ENCODE results near the gene MC4R.
"Not testable (repeated sequence)": the region's sequence is repeated elsewhere in the genome, so short reads cannot be mapped to it uniquely, and the experiment has no call there.

MC4R gene

GRCh38 chr18:60372596-60372995 lies at the start of gene MC4R:
MC4R (minus strand) TSS chr18:60372775; CDS start chr18:60372349, 426 bp downstream.
- H3K9me3 Mint-ChIP-seq, result no peaks in the 10 kb centered on the region
- no peak for DNase-seq
- no peak within 1 kb of the TSS for H3K27ac Mint-ChIP-seq
- H3K4me1 Mint-ChIP-seq (ENCODE audit: low read depth), result no peaks in the 10 kb centered on the region
- no peaks in the 10 kb centered on the region for H3K36me3 Mint-ChIP-seq (ENCODE audit: low read depth)
- H3K4me3 Mint-ChIP-seq, result no peak within 1 kb of the TSS
- no peaks in the 10 kb centered on the region for H3K27me3 Mint-ChIP-seq

DNA sequence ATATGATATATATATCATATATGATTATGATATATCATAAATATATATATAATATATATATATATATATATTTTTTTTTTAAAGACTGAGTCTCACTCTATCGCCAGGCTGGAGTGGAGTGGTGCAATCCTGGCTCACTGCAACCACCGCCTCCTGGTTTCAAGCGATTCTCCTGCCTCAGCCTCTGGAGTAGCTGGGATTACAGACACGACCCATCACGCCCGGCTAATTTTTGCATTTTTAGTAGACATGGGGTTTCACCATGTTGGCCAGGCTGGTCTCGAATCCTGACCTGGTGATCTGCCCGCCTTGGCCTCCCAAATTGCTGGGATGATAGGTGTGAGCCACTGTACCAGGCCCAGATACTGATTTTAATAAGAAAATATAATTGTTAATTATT lies 49.7 kb upstream of the MC4R start:
- H3K27ac Mint-ChIP-seq; H3K27me3 Mint-ChIP-seq; H3K4me3 Mint-ChIP-seq; H3K36me3 Mint-ChIP-seq (ENCODE audit: low read depth); H3K9me3 Mint-ChIP-seq; H3K4me1 Mint-ChIP-seq (ENCODE audit: low read depth); DNase-seq: not testable (repeated sequence)

GRCh38 chr18:60421356-60422118 lies 49.0 kb upstream of the MC4R start:
- Mint-ChIP-seq H3K27ac (no peak overlapping the region), H3K4me1 (ENCODE audit: low read depth) (no peaks in the 10 kb centered on the region), H3K27me3 (no peaks in the 10 kb centered on the region), H3K9me3 (peaks cover 4% of the 10 kb centered on the region), H3K36me3 (ENCODE audit: low read depth) (no peaks in the 10 kb centered on the region), H3K4me3 (no peak overlapping the region)
- no peak for DNase-seq

DNA sequence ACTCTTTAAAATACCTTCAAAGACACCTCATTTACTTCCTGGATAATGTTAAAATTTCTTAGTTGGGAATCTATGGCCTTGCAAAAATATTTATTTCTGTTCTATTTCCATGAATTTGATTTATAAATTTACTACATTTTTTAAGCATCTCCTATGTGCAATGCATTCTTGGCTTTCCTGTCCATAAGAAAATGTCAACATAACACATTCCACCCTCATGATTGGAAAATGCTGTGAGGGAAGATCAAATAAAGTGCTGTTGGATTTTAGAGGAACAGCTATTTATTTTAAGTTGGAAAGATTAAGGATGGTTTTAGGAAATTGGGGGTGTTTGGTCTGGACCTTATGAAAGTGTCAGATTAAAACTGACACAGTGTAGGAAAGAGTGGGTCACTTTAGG lies 45.4 kb upstream of the MC4R start:
- Mint-ChIP-seq H3K9me3 (no peaks in the 10 kb centered on the region), H3K27ac (no peak overlapping the region), H3K4me3 (no peak overlapping the region), H3K4me1 (ENCODE audit: low read depth) (no peaks in the 10 kb centered on the region), H3K36me3 (ENCODE audit: low read depth) (no peaks in the 10 kb centered on the region), H3K27me3 (no peaks in the 10 kb centered on the region)
- no peak for DNase-seq

- H3K36me3 Mint-ChIP-seq (ENCODE audit: low read depth), result no peaks in the 10 kb centered on the region
- no peaks in the 10 kb centered on the region for H3K27me3 Mint-ChIP-seq
- DNase-seq, result no peak
- no peak overlapping the region for H3K27ac Mint-ChIP-seq
- H3K9me3 Mint-ChIP-seq, result no peaks in the 10 kb centered on the region
- H3K4me1 Mint-ChIP-seq (ENCODE audit: low read depth), result no peaks in the 10 kb centered on the region
- H3K4me3 Mint-ChIP-seq, result no peak overlapping the region
These were observed 41.5 kb upstream of the MC4R start for GRCh38 chr18:60413944-60414547.

DNA sequence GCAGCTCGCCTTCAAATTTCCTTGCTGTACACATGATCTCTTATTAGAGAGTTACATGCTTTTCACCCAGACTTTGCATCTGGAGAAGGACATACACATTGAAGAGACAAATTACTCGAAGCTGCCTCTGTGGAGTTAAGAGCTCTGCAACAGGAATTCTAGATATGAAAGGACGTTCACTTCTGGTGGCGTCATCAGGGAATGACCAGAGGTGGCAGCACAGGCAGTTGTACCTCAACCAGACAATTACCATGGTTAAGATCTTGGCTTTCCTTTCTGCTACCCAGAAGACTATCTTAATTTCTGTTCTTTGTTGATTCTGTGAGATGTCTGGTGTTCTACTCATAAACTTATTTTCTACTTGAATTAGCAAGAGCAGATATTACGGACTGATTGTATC lies 39.1 kb upstream of the MC4R start:
- Mint-ChIP-seq H3K27me3 (no peaks in the 10 kb centered on the region), H3K27ac (no peak overlapping the region), H3K36me3 (ENCODE audit: low read depth) (no peaks in the 10 kb centered on the region), H3K4me3 (no peak overlapping the region), H3K9me3 (no peaks in the 10 kb centered on the region), H3K4me1 (ENCODE audit: low read depth) (no peaks in the 10 kb centered on the region)
- no peak for DNase-seq

DNA sequence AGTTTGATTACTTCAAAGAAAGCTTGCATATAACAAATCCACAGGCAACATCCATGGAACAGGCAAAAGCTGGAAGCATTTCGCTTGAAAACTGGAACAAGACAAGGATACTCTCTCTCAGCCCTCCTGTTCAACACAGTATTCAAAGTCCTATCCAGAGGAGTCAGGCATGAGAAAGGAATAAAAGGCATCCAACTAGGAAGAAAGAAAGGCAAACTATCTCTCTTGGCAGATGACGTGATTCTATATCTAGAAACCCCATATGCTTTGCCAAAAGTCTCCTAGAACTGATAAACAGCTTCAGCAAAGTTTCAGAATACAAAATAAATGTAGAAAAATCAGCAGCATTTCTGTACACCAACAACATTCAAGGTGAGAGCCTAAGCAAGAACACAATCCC lies 34.1 kb upstream of the MC4R start:
- H3K4me3 Mint-ChIP-seq, result no peak overlapping the region
- H3K9me3 Mint-ChIP-seq, result no peaks in the 10 kb centered on the region
- no peaks in the 10 kb centered on the region for H3K36me3 Mint-ChIP-seq (ENCODE audit: low read depth)
- no peaks in the 10 kb centered on the region for H3K27me3 Mint-ChIP-seq
- no peak for DNase-seq
- H3K4me1 Mint-ChIP-seq (ENCODE audit: low read depth), result no peaks in the 10 kb centered on the region
- H3K27ac Mint-ChIP-seq, result no peak overlapping the region

DNA sequence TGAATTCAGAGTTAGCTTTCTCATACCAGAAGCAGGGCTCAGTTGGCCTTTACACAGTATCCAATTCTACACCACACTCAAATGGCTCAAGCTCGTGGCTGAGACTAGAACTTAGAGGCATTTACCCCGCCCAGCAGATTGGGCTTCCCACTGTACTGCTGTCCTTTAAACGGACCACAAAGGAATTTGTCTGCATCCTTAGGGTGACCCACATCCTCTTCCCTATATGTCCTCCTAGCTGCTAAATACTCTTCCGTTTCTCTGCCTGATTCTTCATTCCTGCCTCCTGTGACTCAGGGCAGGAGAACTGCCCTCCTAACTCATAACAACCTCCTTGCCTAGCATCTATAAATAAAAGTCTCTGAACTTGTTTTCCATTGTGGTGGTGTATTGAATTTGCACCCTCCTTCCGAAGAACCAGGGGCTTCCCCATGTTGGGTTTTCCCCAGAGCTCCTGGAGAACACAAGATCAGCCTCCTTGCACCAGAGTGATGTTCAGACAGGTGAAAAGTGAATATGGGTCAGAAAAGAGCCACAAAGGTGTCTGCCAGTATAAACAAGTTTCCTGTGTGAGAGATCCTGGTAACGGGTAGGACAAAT lies 32.0 kb upstream of the MC4R start:
- Mint-ChIP-seq H3K4me3 (no peak overlapping the region), H3K9me3 (no peaks in the 10 kb centered on the region), H3K4me1 (ENCODE audit: low read depth) (no peaks in the 10 kb centered on the region), H3K27ac (no peak overlapping the region), H3K27me3 (no peaks in the 10 kb centered on the region), H3K36me3 (ENCODE audit: low read depth) (no peaks in the 10 kb centered on the region)
- no peak for DNase-seq

DNA sequence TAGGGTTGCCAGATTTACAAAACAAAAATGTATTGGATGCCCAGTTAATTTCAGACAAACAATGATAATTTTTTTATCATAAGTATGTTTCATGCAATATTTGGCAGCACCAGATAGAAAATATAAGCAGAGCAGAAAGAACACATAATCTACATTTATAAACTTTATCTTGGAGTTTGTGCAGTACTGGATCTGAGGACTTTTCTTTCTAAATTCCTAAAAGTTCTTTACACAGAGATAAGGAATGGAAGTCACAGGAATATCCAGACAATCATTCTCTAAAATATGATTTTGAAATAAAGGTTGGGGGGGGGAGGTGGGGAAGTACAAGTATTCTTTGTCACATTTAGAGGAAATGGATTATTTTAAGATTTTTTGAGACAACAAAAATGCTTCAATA lies 28.8 kb upstream of the MC4R start:
- Mint-ChIP-seq H3K36me3 (ENCODE audit: low read depth) (no peaks in the 10 kb centered on the region), H3K27me3 (no peaks in the 10 kb centered on the region), H3K4me3 (no peak overlapping the region), H3K4me1 (ENCODE audit: low read depth) (no peaks in the 10 kb centered on the region), H3K27ac (no peak overlapping the region), H3K9me3 (no peaks in the 10 kb centered on the region)
- no peak for DNase-seq

GRCh38 chr18:60391571-60392226 lies 19.1 kb upstream of the MC4R start:
- no peaks in the 10 kb centered on the region for H3K36me3 Mint-ChIP-seq (ENCODE audit: low read depth)
- H3K4me1 Mint-ChIP-seq (ENCODE audit: low read depth), result no peaks in the 10 kb centered on the region
- no peak overlapping the region for H3K27ac Mint-ChIP-seq
- H3K27me3 Mint-ChIP-seq, result no peaks in the 10 kb centered on the region
- H3K4me3 Mint-ChIP-seq, result no peak overlapping the region
- no peaks in the 10 kb centered on the region for H3K9me3 Mint-ChIP-seq
- no peak for DNase-seq

DNA sequence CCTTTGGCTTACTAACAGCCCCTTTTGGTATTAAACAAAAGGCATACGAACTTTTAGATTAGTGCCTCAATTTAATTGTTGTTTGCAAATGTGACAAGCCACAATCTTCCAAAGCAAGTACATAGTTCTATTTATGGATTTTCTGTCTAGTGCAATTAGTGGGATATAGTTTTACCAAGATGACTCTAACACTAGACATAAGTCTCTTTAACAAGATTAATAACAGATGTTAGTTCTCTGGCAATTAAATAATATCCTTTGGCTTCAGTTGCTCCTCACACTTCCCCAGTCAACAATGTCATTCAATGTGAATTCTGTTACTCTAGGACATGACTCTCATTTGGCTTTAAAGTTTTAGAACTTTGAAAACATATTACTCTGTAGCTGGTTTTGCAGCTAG lies 16.7 kb upstream of the MC4R start:
- H3K4me1 Mint-ChIP-seq (ENCODE audit: low read depth), result no peaks in the 10 kb centered on the region
- H3K36me3 Mint-ChIP-seq (ENCODE audit: low read depth), result no peaks in the 10 kb centered on the region
- no peaks in the 10 kb centered on the region for H3K27me3 Mint-ChIP-seq
- H3K9me3 Mint-ChIP-seq, result no peaks in the 10 kb centered on the region
- H3K27ac Mint-ChIP-seq, result no peak overlapping the region
- DNase-seq, result no peak
- no peak overlapping the region for H3K4me3 Mint-ChIP-seq

DNA sequence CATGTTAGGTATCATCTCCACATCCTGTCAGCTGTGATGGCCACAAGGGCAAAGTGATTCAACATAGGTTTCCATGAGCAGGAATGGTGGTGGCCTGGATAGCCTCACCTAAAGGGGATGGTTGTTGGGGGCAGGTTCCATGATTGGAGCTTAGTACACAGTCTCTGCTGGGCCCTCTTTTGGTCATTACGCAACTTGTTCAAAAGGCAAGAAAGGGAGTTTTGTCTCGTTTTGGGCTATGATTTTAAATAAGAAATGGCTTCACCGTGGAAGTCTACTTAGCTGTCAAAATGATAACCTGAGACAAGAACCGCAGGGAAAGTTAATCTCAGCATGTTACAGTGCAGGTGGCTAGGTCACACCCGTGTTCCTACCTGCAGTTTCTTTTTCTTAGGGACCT lies 13.1 kb upstream of the MC4R start:
- Mint-ChIP-seq H3K27ac (no peak overlapping the region), H3K9me3 (no peaks in the 10 kb centered on the region), H3K4me3 (no peak overlapping the region), H3K4me1 (ENCODE audit: low read depth) (no peaks in the 10 kb centered on the region), H3K27me3 (no peaks in the 10 kb centered on the region), H3K36me3 (ENCODE audit: low read depth) (no peaks in the 10 kb centered on the region)
- DNase-seq, result no peak

GRCh38 chr18:60383893-60384292 lies 11.3 kb upstream of the MC4R start:
- no peak for DNase-seq
- Mint-ChIP-seq H3K36me3 (ENCODE audit: low read depth) (no peaks in the 10 kb centered on the region), H3K27ac (no peak overlapping the region), H3K4me1 (ENCODE audit: low read depth) (no peaks in the 10 kb centered on the region), H3K9me3 (no peaks in the 10 kb centered on the region), H3K4me3 (no peak overlapping the region), H3K27me3 (no peaks in the 10 kb centered on the region)

GRCh38 chr18:60377778-60378469 lies 5.3 kb upstream of the MC4R start:
- no peak overlapping the region for H3K27ac Mint-ChIP-seq
- DNase-seq, result no peak

More at GRCh38 chr18:60377778-60378469, 5.3 kb upstream of the MC4R start:
- Mint-ChIP-seq H3K9me3 (no peaks in the 10 kb centered on the region), H3K36me3 (ENCODE audit: low read depth) (no peaks in the 10 kb centered on the region), H3K4me1 (ENCODE audit: low read depth) (no peaks in the 10 kb centered on the region), H3K4me3 (no peak overlapping the region), H3K27me3 (no peaks in the 10 kb centered on the region)

All from activated T-cell treated with anti-CD3 and anti-CD28 coated beads, Interleukin-2, amount 50 U/mL, for 24 hours (primary cell).